AG09309 (cell line): ENCODE data around the gene ADAM33.
A peak's percentile ranks its signal among the peaks of the same experiment; 100 is the strongest.

ENCODE experiments used
- DNase-seq: peaks from one replicate; pipeline ENCODE4 v3.0.0-alpha.2; 2010; ENCODE audit warnings: low read depth
- H3K4me3 ChIP-seq: 2 replicates; pipeline ENCODE4 v1.5.1; 2011; ENCODE audit warnings: mild to moderate bottlenecking, low read depth, low read length, moderate library complexity; ENCODE audit not compliant: control insufficient read depth
- TF ChIP-seq, protein P1 (sequence below): IDR thresholded peaks from 2 replicates; pipeline ENCODE4 v1.5.1; 2011; ENCODE audit warnings: mild to moderate bottlenecking, low read depth, low read length, inconsistent platforms; ENCODE audit not compliant: insufficient read depth, control insufficient read depth; ENCODE audit errors: missing control alignments

ADAM33 gene

DNA sequence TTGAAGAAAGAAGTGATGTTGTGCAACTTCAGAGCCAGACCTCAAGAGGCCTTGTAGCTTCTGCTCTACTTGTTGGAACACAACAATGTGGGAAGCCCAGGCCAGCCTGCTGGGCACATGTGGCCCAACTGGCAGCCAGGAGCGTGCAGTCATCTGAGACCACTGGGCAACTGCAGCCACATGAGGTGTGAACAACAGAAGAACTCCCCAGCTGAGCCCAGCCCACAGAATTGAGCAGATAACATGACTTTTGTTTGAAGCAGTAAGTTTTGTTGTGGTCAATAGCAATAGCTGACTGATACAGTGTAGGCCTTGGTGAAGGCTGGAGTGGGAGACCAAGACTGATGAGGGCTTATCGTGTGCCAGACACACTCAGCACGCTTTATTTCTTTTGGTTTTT lies 8.6 kb upstream of the ADAM33 start:
- TF ChIP-seq, protein P1, sequence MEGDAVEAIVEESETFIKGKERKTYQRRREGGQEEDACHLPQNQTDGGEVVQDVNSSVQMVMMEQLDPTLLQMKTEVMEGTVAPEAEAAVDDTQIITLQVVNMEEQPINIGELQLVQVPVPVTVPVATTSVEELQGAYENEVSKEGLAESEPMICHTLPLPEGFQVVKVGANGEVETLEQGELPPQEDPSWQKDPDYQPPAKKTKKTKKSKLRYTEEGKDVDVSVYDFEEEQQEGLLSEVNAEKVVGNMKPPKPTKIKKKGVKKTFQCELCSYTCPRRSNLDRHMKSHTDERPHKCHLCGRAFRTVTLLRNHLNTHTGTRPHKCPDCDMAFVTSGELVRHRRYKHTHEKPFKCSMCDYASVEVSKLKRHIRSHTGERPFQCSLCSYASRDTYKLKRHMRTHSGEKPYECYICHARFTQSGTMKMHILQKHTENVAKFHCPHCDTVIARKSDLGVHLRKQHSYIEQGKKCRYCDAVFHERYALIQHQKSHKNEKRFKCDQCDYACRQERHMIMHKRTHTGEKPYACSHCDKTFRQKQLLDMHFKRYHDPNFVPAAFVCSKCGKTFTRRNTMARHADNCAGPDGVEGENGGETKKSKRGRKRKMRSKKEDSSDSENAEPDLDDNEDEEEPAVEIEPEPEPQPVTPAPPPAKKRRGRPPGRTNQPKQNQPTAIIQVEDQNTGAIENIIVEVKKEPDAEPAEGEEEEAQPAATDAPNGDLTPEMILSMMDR = no peak
- DNase-seq = no peak
- no peak overlapping the region for H3K4me3 ChIP-seq

DNA sequence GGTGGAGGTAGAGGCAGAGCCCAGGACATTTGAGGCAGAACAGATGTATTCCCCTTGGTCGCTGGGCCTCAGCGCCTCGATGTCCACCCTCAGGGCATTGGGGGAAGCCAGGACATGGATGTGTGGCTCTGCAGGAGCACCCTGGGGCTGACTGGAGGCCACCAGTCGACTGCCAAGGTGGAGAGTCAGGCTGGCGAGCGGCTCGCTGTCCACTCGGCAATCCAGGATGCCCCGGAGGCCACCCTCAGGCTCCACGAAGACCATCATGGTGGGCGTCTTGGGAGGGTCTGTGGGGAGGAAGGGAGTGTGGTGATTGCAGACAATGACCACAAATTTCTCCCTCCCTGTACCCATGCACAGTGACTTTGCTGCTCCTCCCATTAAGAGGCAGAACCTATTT lies 8.2 kb upstream of the ADAM33 start:
- TF ChIP-seq, protein P1 = no peak
- H3K4me3 ChIP-seq = no peak overlapping the region
- DNase-seq = no peak

DNA sequence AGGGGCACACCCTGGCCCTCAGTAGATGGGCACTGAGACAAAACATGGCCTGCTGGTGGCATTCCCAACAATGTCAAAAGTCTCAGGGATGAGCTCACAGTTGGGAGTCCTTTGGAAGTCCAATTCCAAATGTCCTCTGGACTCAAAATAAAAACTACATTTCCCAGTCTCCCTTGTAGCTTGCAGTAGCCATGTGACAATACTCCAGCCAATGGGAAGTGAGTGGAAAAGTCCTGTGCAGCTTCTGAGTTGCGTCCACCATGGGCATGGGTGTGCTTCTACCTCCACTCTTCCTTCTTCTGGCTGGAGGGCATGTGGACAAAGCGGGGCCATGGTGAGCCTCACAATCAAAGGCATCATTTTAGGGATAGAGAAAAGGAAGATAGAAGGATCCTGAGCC lies 5.8 kb upstream of the ADAM33 start:
- no peak for DNase-seq
- TF ChIP-seq, protein P1 = no peak
- H3K4me3 ChIP-seq = no peak overlapping the region

DNA sequence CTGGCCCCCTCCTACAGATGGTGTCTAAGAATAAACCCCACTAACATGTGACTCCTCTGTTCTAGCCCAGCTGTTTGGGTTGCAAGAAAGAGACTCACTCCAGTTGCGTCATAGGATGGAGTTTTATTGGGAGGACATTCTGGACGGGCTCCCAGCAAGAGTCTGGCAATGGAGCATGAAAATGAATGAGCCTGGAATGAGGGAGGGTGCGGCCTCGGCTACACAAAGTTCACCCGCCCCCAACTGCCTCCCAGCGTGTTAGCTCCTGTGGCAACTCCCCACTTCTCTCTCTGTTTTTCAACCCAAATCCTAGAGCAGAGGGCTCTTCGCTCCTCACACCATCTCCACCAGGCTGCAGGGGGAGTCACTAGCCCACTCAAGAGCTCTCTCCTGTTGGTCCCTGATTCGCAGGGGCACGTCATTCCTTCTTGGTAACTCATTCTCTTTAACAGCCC lies 5.1 kb upstream of the ADAM33 start:
- TF ChIP-seq, protein P1 = no peak
- H3K4me3 ChIP-seq = peak overlapping the region; percentile 3
- DNase-seq = peak; percentile 91

DNA sequence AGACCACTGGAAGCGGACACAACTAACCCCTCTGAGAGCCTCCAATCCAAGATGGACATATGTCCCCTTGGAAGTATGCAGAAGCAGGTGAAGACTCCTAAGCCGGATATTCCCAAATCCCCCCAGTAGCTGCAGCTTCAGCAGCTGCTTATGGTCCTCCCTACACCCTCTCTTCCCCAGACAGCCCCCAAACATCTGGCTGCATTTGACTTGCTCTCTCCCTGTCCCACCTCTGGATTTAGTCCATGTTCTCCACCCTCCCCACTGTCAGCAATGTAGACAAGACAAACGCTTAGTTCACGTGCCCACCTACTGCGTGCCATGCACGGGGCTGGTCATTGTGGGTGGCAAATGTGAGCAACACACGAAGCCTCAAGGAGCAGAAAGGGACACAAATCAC lies 4.6 kb upstream of the ADAM33 start:
- H3K4me3 ChIP-seq = no peak overlapping the region
- TF ChIP-seq, protein P1 = no peak
- no peak for DNase-seq

DNA sequence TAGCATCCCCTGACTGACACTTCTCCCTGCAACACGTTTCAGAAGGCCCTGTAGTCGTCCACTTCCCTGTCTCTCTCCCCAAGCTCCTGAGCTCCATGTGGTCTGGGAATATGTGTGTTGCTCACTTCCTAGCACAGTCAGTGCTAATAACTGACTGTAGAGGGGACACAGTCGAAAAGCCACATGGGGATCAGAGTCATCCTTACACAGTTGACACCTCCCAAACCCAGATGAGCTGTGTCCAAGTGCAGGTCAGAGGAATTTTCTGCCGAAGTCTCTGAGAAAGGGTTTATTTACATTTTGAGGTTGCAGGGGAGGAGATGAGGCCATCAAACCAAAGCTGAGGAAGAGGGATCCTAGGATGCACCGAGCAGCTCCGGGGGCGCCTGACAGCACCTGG lies 3.5 kb upstream of the ADAM33 start:
- no peak overlapping the region for H3K4me3 ChIP-seq
- TF ChIP-seq, protein P1 = no peak
- no peak for DNase-seq
